Hematopoietic multipotent progenitor cell (in vitro differentiated cells): ENCODE results near the gene SETD1B. TPM values are rescaled to one million over a fixed set of nuclear protein-coding genes. Genes with fewer than 3 reads are reported as not detected.
A peak's percentile ranks its signal among the peaks of the same experiment; 100 is the strongest.

Source experiments
- DNase-seq, 3 donors: peaks; one replicate each; pipeline ENCODE4 v3.0.0-alpha.2; 2011 to 2015; ENCODE audit warnings: low read depth in 2 of 3, low spot score in 2 of 3
- total RNA-seq: library from RNA; depleted of rRNA; stranded (reverse); fragments of >200 nt; gene quantifications from one replicate; pipeline ENCODE4 v1.2.3, GENCODE V29; 2012

SETD1B gene
- total RNA-seq, 1 donor, result 14.3 TPM

- DNase-seq, result no peak
These were observed 9.2 kb upstream of the SETD1B start for GRCh38 chr12:121794534-121795033.

GRCh38 chr12:121795034-121795968, 8.5 kb upstream of the SETD1B start:
- peak in 2 of 3 donors; percentile 87 to 89 for DNase-seq

- DNase-seq, result no peak
These were observed 6.7 kb upstream of the SETD1B start for GRCh38 chr12:121796855-121797751.

GRCh38 chr12:121797937-121798786, 5.6 kb upstream of the SETD1B start:
- DNase-seq, result no peak

GRCh38 chr12:121798787-121799155, 5.0 kb upstream of the SETD1B start:
- DNase-seq, result no peak

GRCh38 chr12:121799156-121799841, 4.5 kb upstream of the SETD1B start:
- peak in 2 of 3 donors; percentile 60 to 69 for DNase-seq

GRCh38 chr12:121799842-121800693, 3.7 kb upstream of the SETD1B start:
- peak in 2 of 3 donors; percentile 62 to 67 for DNase-seq

- peak in 2 of 3 donors; percentile 76 to 81 for DNase-seq
These were observed 2.9 kb upstream of the SETD1B start for GRCh38 chr12:121800694-121801594.

- peak in 1 of 3 donors; percentile 27 for DNase-seq
These were observed 2.0 kb upstream of the SETD1B start for GRCh38 chr12:121801595-121802484.

- no peak for DNase-seq
These were observed 1.3 kb upstream of the SETD1B start for GRCh38 chr12:121802485-121802842.

GRCh38 chr12:121802843-121803698, 738 bp upstream of the SETD1B start:
- peak; percentile 87 to 97 (median 91) for DNase-seq

GRCh38 chr12:121804417-121805111, 755 bp downstream of the SETD1B start:
- DNase-seq, result peak in 2 of 3 donors; percentile 65 to 68

- DNase-seq, result peak in 1 of 3 donors; percentile 30
These were observed 1.6 kb downstream of the SETD1B start for GRCh38 chr12:121805171-121806008.

- peak in 1 of 3 donors; percentile 33 for DNase-seq
These were observed 2.3 kb downstream of the SETD1B start for GRCh38 chr12:121806009-121806545.
